ENCODE measurements around the gene ZNF384. TPM values are rescaled to one million over a fixed set of nuclear protein-coding genes. Genes with fewer than 3 reads are reported as not detected.

Gene ZNF384
- 17.7 and 29.5 TPM in 2 replicates for total RNA-seq (ENCODE audit: low replicate concordance)

DNA sequence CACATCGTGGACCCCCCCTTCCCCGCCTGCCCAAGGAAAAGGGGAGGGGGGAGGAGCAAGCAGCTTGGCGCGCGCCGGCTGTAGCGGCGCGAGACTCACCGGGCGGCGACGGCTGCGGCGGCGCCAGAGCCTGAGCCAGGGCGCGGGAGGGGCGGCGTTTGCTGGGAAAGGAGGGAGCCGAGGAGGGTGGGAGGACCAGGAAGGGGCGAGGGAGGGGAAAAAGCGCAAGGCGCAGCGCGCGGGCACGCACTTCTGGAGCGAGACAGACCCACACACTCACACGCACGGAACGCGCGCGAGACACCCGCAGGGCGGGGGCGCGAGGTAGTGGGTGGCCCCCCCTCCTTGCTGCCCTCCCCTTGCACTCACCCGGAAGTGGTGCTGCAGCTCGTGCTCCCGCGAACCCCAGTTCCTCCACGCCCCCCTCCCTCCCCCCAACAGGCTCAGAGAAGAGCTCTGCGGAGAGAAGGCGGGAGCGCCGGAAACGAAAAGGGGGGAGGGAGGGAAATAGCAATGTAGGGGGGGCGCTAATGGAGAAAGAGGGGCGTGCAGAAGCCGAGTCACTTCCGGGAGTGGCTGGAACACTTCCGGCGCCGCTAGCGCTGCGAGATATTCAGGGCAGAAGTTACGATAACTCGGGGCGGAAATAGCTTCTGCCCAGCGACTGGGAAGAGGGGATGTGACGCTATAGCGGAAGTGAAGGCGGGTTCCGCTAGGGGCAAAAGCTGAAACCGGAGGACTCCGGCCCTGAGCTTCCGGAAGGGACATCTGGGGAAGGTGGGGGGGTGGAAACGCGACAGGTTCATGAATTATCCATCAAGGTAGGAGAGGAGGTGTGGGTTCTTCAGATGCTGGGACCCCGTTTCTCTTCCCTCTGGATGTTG, at the start of gene ZNF384:
ZNF384 (minus strand) TSS at position 377 of the 884 bp plus-strand sequence. CDS start 9,855 bp downstream, outside the sequence.
- TF ChIP-seq, protein P1, sequence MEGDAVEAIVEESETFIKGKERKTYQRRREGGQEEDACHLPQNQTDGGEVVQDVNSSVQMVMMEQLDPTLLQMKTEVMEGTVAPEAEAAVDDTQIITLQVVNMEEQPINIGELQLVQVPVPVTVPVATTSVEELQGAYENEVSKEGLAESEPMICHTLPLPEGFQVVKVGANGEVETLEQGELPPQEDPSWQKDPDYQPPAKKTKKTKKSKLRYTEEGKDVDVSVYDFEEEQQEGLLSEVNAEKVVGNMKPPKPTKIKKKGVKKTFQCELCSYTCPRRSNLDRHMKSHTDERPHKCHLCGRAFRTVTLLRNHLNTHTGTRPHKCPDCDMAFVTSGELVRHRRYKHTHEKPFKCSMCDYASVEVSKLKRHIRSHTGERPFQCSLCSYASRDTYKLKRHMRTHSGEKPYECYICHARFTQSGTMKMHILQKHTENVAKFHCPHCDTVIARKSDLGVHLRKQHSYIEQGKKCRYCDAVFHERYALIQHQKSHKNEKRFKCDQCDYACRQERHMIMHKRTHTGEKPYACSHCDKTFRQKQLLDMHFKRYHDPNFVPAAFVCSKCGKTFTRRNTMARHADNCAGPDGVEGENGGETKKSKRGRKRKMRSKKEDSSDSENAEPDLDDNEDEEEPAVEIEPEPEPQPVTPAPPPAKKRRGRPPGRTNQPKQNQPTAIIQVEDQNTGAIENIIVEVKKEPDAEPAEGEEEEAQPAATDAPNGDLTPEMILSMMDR (IDR thresholded peaks at IDR 0.05; ENCODE audit: insufficient read depth, low read length), result no peak
- peak within 1 kb of the TSS; percentile 97 for H3K4me3 ChIP-seq (ENCODE audit: low read depth, low read length)
- peak; percentile 99 for DNase-seq (ENCODE audit: low read depth)

DNA sequence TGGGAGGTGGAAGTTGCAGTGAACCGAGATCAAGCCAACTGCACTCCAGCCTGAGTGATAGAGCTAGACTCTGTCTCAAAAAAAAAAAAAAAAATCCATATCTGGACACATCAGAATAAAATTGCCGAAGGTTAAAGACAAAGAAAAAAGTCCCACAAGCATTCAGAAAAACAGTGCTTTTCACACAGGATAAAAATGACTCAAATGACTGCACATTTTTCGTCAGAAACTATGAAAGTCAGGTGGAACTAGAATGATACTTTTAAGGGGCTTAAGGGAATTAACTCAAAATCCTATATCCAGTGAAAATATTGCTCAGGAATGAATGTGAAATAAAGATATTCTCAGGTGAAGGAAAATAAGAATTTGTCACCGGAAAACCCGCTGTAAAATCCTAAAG, 47.6 kb upstream of the ZNF384 start:
- TF ChIP-seq, protein P1 (IDR thresholded peaks at IDR 0.05; ENCODE audit: insufficient read depth, low read length), result no peak
- no peak overlapping the region for H3K4me3 ChIP-seq (ENCODE audit: low read depth, low read length)
- DNase-seq (ENCODE audit: low read depth), result no peak

DNA sequence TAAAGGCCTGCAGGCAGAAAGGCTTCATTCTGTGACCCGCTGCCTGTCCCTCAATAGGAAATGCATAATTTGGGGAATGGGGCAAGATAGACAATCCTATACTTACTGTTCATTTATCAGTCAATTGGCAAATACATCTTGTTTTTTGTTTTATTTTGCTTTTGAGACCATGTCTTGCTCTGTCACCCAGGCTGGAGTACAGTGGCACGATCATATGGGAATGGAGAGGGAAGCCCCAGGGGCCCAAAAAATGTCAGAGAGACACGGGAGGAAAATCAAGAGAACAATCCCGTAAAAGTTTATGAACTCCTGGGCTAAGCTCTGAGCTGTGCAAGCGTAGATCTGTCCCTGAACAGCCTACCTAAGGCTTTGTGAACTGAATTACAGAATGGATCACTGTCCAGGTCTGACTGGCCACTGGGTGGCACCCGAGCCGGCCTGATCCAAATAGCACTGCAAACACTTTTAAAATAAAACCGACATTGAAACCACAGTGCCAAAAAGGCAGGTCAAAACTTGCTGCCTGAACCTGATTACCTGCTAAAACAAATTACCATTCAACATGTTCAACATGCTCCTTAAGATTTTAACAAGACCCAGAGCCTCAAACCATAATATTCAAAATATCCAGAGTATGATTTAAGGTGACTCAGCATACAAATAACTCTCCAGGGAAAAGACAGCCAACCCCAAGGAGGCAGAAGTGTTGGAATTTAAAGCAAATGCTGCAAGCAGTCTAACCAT, 46.4 kb upstream of the ZNF384 start:
- no peak overlapping the region for H3K4me3 ChIP-seq (ENCODE audit: low read depth, low read length)
- TF ChIP-seq, protein P1 (IDR thresholded peaks at IDR 0.05; ENCODE audit: insufficient read depth, low read length), result peak; percentile 77
- peak; percentile 76 for DNase-seq (ENCODE audit: low read depth)

DNA sequence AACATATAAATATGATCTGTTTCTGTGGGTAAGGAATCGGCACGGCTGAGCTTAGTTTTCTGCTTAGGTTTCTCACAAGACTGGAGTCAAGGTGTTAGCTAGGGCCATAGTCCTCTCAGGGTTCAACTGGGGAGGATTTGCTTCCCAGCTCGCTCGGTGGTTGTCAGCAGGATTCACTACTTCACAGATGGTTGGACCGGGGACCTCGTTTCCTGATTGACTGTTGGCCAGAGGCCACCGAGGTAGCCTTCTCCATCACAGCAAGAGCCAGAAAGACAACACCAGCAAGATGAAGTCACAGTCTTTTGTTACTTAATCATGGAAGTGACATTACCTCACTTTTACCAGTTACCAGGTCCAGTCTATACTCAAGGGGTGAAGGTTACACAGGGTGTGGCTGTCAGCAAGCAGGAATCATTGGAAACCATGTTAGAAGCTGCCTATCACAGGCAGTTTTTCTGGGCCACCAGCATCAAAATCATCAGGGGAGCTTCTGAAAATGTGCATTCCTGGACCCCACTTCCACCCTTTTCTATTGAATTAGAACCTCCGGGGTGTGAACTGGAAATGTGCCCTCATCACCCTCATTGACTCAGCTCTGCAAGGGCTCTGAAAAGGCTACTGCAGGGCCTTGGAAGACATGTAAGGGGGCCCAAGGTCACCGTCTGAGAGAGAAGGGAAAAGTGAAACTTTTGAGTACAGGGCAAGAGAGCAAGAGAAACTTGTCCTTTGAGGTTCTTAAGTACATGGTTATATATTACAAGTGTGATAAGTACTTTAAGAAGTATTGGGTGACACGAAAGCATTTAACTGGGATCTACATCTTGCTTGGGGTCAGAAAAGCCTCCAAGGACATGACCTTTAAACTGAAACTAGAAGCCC, 45.6 kb upstream of the ZNF384 start:
- no peak for DNase-seq (ENCODE audit: low read depth)
- TF ChIP-seq, protein P1 (IDR thresholded peaks at IDR 0.05; ENCODE audit: insufficient read depth, low read length), result no peak
- no peak overlapping the region for H3K4me3 ChIP-seq (ENCODE audit: low read depth, low read length)

DNA sequence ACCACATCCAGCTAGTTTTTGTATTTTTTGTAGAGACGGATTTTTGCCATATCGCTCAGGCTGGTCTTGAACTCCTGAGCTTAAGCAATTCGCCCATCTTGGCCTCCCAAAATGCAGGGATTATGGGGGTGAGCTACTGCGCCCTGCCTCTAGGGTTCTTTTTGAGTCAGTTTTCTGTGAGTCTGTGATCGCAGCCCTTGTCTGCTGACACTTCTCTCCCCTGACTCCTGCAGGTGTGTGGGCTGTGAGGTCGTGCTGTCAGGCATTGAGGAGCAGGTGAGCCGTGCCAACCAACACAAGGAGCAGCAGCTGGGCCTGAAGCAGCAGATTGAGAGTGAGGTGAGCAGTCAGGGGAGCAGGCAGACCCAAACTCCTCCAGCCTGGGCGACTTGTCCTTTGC, 41.0 kb upstream of the ZNF384 start:
- TF ChIP-seq, protein P1 (IDR thresholded peaks at IDR 0.05; ENCODE audit: insufficient read depth, low read length), result no peak
- no peak overlapping the region for H3K4me3 ChIP-seq (ENCODE audit: low read depth, low read length)
- no peak for DNase-seq (ENCODE audit: low read depth)

DNA sequence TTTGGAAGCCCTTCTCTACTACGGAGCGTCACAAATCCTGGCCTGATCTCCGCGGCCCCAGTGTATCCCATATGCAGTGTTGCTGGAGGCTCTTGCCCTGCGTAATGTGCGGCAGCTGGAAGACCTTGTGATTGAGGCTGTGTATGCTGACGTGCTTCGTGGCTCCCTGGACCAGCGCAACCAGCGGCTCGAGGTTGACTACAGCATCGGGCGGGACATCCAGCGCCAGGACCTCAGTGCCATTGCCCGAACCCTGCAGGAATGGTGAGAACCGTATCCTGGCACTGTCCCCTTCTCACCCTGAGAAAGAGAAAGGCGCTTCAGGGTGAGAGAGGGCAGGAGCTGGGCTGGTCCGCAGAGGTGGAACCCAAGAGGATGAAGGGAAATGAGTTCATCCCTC, 40.0 kb upstream of the ZNF384 start:
- TF ChIP-seq, protein P1 (IDR thresholded peaks at IDR 0.05; ENCODE audit: insufficient read depth, low read length), result no peak
- no peak for DNase-seq (ENCODE audit: low read depth)
- H3K4me3 ChIP-seq (ENCODE audit: low read depth, low read length), result no peak overlapping the region

All from fibroblast of the aortic adventitia (primary cell).